Stimulated activated CD8-positive, alpha-beta memory T cell treated with anti-CD3 and anti-CD28 coated beads, Interleukin-12 subunit alpha, Interleukin-12 subunit beta, amount 100 ng/mL, for 24 hours (primary cell): Measurements from ENCODE around the gene KMT2E.

Experiments used
- DNase-seq: peaks from one replicate; pipeline ENCODE4 v3.0.0-alpha.2; 2020; ENCODE audit errors: extremely low read depth

KMT2E gene

GRCh38 chr7:105079348-105079747, 65.3 kb downstream of the KMT2E start:
- no peak for DNase-seq

GRCh38 chr7:105084581-105084980, 70.6 kb downstream of the KMT2E start:
- DNase-seq = no peak

DNA sequence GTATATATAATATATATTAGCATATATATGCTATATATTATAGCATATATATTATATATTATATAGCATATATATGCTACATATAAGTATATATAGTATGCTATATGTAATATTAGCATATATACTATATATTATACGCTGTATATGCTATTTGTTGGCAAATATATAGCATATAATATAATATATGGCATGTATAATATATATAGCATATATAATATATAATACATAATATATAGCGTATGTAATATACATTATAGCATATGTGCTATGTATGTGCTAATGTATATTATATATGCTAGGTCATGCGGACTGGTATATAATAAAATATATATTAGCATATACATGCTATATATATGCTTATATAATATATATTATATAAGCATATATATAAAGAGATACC, 72.8 kb downstream of the KMT2E start:
- DNase-seq = no peak

DNA sequence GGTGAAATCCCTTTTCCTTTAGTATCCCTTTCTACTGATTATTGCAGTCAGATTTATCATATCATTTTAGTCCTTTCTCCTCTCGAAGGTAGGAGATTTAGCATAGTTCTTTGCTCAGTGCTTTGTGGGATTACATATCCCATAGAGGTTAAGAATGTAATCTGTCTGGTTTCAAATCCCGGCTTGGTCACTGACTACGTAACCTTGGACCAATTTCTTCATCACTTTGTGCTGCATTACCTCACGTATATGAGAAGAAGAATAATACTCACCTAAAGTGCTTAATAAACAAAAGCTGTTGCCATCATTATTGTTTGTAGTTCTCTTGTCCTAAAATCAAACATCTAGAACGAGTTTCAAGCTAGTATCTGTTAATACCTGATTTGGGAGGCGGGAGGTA, 74.0 kb downstream of the KMT2E start:
- DNase-seq = no peak

DNA sequence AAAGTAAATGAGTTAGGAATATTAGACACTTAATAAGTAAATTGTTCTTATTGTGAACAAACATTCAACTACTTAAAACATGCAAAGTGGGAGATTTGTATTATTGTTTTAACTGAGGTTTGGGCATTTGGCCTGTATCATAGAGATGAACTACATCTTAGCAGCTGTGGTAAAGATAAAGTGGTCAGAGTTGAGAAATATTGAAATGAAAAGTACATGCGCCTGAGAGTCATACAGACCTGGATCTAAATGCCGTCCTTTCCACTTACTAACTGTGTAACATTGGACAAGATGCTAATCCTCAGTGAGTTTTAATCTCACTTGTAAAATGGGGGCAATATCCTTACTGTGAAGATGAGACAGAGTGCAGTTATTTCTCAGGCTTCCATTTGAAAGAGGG, 74.5 kb downstream of the KMT2E start:
- no peak for DNase-seq

DNA sequence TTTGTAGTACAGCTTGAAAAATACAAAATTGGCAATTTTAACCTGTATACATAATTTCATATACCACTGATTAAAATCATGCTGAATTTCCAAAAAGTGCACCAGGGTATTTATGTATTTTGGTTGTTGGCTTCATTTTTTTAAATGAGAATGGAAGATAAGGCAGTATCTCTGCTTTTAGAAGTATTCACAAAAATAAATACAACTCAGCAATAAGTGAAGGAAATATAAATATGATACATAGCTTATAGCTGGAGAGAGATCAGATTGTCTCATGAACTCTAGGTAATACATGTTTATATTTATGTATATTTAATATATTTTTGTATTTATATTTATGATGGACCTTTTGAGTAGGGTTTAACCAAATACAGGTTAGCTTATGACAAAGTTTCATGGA, 81.0 kb downstream of the KMT2E start:
- no peak for DNase-seq

- no peak for DNase-seq
These were observed 82.3 kb downstream of the KMT2E start for GRCh38 chr7:105096306-105096705.

DNA sequence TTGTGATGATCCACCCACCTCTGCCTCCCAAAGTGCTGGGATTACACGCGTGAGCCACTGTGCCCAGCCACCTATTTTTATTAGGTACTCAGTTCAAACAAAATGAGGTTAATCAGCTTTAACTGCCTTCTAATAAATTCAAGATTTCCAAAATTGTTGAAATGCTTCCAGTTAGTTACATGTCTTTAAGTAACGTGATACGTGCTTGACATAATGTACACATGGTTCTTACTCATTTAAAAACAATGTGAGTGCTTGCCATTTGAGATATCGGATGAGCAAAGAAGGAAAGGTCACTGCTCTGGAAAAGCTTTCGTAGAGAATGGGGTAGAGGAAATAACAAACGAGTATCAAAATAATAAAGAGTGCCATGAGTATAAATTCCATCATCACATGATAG, 83.6 kb downstream of the KMT2E start:
- no peak for DNase-seq

- DNase-seq = no peak
These were observed 85.0 kb downstream of the KMT2E start for GRCh38 chr7:105098863-105099515.

GRCh38 chr7:105101864-105102263, 87.9 kb downstream of the KMT2E start:
- no peak for DNase-seq

DNA sequence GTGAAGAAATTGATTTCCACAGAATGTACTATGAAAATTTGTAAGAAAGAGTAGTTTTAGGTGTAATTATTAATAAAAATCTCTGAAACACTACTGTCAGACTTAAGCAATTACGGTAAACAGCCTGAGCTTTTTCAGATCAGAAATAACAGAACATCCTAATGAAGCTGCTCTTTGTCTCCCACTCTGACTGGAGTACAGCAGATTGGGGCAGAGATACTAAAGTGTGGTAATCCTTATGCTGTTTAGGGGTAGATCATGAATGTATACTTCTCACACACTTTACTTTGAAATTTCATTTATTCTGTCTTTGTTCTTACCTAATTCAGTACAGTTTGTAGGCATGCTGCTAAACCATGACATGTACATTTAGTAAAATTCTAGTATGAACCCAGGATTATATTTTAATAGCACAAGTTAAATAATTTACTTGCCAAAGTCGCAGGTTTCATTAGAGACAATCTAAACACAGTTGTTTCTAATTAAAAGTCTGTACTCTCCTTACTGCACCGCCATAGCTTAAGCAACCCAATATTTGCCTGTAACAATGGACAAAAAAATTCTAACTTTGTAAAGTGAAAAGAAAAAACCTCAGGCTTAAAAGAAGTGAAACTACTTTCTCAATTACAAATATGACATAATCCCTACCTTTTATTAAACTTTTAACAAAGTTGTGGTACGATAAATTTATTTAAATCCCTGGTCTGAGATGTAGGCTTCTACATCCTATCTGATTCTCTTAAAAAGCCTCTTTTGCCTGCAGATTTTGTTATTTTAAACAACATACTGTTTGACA, 88.8 kb downstream of the KMT2E start:
- no peak for DNase-seq

GRCh38 chr7:105105579-105105978, 91.6 kb downstream of the KMT2E start:
- DNase-seq = no peak

DNA sequence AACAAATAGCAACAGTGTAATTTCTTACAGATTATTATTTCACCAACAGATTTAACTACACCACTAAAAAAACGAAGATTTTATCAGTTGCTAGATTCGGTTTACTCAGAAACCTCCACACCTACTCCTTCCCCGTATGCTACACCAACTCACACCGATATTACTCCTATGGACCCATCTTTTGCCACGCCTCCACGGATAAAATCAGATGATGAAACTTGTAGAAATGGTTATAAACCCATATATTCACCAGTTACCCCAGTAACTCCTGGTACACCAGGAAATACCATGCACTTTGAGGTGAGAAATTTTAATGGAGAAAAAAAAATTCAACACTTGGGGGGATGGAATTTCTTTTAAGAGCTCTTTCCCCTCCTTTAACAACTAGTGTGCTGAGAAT, 92.5 kb downstream of the KMT2E start:
- no peak for DNase-seq

GRCh38 chr7:105107458-105107857, 93.5 kb downstream of the KMT2E start:
- DNase-seq = no peak

GRCh38 chr7:105112440-105113418, 98.7 kb downstream of the KMT2E start:
- DNase-seq = no peak

GRCh38 chr7:105118612-105119600, 104.9 kb downstream of the KMT2E start:
- no peak for DNase-seq

DNA sequence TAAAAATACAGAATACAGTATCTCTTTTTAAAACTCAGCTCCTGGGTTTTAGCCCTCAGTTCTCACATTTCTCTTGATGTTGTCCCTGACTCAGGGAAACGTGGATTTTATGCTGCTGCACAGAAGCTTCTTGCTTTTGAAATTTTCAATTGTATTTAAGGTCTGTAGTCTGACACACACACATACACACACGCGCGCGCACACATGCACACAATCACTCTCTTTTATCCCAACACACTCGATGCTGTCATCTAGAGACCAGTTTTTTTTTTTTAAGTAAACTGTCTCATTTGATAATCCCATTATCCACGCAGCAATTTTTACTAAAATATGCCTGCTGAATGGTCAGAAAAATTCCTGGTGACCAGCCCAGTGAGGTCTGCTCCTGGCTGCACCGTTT, 108.6 kb downstream of the KMT2E start:
- DNase-seq = no peak

DNA sequence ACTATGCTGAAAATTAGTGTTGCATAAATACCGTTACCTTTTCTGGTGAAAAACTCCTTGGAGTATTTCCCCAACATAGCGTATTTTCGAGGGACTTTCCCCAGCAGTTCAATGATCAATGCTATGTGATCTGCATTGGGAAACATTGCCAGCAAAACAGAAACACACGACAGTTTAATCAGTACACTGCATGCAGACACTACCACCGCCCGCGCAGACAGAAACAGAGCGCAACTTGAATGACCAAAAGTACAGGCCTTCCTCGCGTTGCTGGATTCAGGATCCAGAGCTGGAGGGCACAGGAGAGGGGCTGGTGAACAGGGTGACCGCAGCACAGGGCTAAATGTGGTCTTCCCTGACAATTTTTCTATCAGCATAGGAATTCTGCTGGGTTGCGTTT, 111.7 kb downstream of the KMT2E start:
- DNase-seq = no peak

DNA sequence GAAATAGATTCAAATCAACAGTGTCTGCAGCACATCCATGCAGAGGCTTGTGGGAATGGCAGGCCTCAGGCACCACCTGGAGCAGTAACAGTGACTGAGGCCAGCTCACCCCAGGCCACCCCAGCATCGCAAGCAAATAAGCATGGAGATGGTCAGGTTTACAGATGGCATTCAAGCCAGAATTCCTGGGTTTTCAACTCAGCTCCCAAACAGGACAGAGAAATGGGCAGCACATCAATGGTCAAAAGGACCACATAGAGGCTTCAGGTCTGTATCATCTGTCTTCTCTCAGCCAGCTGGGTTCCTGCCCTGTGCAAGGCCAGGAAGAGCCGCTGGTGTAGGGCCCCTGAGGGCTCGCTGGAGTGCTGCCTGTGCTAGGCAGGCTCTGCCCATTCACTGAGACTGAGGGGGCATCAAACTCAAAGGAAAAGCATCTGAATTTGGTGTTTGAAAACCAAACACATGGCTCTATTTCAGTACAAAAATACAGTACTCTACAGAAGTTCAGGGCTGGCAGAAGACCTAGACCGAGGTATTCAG, 112.5 kb downstream of the KMT2E start:
- DNase-seq = no peak

DNA sequence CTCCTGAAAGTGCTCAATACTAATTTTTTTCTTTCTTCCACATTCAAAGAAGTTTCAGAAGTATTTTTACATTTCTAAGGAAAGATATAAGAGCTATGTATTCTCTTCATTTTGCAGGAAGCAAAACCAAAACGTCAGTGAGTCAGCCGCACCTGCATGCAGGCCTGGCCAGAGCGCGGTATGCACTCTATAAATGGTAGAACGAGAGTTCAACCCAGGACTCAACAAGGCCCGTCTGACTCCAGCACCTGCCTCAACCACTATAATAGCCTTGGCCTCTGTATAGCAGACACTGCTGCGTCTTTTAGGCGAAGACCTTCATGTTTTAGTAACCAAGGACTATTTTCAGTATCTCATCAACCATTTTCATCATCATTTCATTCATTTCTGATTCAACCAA, 113.2 kb downstream of the KMT2E start:
- DNase-seq = no peak

DNA sequence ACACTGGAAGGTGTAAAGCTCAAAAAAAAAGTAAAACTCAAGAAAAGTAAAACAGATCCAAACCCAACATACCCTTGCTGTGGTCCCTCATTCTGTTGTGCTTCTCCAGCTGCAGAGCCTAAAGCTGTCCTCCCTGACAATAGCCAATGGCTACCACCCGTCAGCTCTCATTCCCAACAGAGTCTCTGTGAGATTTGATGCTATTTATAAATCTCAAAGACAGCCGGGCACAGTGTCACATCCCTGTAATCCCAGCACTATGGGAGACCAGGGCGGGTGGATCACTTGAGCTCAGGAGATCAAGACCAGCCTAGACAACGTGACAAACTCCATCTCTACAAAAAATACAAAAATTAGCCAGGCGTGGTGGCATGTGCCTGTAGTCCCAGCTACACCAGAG, 116.0 kb downstream of the KMT2E start:
- DNase-seq = no peak
